ENCODE measurements around the gene L1CAM.

DNA sequence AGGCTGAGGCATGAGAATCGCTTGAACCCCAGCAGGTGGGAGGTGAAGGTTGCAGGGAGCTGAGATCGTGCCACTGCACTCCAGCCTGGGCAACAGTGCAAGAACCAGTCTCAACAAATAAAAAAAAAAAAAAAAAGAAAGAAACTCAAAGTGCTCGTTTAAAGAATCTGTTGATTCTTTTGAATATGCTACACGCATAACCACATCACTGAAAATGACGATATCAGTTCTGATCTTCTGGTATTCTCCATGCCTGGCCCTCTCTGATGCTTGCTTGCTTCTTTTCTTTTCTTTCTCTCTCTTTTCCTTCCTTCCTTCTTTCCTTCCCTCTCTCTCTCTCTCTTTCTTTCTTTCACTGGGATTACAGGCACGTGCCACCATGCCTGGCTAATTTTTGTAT lies 25.8 kb upstream of the L1CAM start:
- TF ChIP-seq, protein P1, sequence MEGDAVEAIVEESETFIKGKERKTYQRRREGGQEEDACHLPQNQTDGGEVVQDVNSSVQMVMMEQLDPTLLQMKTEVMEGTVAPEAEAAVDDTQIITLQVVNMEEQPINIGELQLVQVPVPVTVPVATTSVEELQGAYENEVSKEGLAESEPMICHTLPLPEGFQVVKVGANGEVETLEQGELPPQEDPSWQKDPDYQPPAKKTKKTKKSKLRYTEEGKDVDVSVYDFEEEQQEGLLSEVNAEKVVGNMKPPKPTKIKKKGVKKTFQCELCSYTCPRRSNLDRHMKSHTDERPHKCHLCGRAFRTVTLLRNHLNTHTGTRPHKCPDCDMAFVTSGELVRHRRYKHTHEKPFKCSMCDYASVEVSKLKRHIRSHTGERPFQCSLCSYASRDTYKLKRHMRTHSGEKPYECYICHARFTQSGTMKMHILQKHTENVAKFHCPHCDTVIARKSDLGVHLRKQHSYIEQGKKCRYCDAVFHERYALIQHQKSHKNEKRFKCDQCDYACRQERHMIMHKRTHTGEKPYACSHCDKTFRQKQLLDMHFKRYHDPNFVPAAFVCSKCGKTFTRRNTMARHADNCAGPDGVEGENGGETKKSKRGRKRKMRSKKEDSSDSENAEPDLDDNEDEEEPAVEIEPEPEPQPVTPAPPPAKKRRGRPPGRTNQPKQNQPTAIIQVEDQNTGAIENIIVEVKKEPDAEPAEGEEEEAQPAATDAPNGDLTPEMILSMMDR (IDR thresholded peaks at IDR 0.05) = no peak
- TF ChIP-seq SIN3A (IDR thresholded peaks at IDR 0.05; ENCODE audit: borderline replicate concordance, insufficient read depth, low read depth, low read length) (no peak), POLR2AphosphoS5 (IDR thresholded peaks at IDR 0.05; ENCODE audit: low read depth, low read length) (no peak), TCF7L2 (IDR thresholded peaks at IDR 0.05; ENCODE audit: low read depth, low read length) (no peak)
- TF ChIP-seq, protein P2, sequence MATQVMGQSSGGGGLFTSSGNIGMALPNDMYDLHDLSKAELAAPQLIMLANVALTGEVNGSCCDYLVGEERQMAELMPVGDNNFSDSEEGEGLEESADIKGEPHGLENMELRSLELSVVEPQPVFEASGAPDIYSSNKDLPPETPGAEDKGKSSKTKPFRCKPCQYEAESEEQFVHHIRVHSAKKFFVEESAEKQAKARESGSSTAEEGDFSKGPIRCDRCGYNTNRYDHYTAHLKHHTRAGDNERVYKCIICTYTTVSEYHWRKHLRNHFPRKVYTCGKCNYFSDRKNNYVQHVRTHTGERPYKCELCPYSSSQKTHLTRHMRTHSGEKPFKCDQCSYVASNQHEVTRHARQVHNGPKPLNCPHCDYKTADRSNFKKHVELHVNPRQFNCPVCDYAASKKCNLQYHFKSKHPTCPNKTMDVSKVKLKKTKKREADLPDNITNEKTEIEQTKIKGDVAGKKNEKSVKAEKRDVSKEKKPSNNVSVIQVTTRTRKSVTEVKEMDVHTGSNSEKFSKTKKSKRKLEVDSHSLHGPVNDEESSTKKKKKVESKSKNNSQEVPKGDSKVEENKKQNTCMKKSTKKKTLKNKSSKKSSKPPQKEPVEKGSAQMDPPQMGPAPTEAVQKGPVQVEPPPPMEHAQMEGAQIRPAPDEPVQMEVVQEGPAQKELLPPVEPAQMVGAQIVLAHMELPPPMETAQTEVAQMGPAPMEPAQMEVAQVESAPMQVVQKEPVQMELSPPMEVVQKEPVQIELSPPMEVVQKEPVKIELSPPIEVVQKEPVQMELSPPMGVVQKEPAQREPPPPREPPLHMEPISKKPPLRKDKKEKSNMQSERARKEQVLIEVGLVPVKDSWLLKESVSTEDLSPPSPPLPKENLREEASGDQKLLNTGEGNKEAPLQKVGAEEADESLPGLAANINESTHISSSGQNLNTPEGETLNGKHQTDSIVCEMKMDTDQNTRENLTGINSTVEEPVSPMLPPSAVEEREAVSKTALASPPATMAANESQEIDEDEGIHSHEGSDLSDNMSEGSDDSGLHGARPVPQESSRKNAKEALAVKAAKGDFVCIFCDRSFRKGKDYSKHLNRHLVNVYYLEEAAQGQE (IDR thresholded peaks at IDR 0.05; ENCODE audit: insufficient read depth in 1 of 2, low read depth in 2 of 2, low read length in 1 of 2) = no peak

All from Panc1 (cell line).